T follicular helper cell (primary cell): ENCODE data around the gene CNRIP1.
"Not testable (repeated sequence)": the region's sequence is repeated elsewhere in the genome, so short reads cannot be mapped to it uniquely, and the experiment has no call there.

Source experiments
- DNase-seq: peaks from one replicate; pipeline ENCODE4 v3.0.0-alpha.2; 2020; ENCODE audit warnings: low read depth

The CNRIP1 gene

DNA sequence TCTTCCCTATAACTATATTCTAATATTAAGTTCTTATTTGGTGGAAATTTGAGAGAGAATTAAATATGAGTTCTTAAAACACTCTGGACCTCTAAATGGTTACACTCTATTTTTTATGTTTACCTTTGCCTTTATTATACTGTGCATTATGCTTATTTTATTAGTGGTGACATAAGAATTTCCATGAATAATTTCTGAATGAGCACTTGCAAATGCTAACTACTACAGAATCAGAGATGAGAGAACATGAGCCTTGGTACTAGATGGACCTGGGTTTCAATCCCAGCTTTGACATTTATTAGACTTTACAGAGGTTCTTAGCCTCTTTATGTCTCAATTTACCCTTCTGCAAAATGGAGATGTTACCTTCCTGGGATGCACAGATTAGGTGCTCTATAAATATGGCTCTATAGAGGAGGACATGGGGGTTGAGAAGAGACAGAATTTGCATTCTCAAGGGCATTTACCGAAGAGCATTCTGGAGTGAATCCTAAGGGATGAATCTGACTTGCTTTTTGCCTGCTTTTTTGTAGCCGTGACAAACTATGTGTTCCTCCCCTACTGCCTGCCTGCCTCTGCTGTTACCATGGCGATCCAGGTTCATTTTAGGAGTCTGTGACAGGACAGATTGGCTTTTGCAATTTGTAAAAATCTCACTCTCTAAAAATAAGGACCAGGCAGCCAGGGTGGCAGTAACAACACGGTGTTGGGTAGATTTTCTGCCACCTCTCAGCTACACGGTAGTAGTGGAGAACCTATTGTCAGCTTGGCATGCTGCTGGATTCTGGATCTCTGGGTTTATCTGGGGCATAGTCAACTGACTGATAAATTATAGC, 20.7 kb upstream of the CNRIP1 start:
- no peak for DNase-seq

DNA sequence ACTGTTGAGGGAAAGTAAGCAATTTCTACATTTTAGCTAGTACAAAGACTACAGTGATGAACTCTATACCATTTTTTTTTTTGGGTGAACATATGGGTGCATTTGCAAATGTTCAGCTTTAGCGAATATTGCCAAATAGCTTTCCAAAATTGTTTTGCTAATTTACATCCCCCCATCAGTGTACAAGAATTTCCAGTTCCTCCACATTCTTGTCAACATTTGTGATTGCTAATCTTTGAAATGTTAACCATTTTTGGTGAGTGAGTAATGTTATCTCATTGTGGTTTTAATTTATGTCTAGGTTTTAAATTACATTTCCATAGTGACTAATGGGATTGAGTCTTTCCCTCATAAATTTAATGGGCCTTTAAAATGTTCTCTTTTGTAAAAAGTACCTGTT, 16.4 kb upstream of the CNRIP1 start:
- DNase-seq = no peak

DNA sequence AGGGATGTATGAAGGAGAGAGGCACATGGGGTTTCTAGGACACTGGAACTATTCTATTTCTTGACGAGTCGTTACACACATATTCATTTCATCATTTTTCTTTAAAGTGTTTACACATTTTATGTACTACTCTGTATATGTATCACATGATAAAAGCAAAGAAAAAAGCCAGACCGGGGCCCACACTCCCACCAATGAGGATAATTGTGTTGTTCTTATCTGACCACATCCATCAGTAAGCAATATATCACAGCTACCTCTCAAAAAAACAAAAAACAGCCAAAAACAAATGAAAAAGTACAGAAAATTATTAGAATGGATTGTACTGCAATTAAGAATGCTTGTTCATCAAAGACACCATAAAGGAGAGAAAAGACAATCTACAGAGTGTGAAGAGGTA, 14.2 kb upstream of the CNRIP1 start:
- DNase-seq = no peak

DNA sequence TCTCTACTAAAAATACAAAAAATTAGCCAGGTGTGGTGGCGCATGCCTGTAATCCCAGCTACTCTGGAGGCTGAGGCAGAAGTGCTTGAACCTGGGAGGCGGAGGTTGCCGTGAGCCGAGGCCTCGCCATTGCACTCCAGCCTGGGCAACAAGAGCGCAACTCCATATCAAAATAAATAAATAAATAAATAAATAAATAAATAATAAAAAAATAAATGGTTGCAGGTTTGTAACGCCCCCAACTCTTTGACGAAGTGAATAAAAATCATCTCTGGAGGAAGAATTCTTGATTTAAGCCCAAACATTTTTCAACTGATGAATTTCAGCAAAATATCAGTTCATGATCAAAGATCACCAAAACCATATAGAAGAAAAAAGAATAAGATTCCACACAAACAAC, 13.3 kb upstream of the CNRIP1 start:
- DNase-seq = no peak

DNA sequence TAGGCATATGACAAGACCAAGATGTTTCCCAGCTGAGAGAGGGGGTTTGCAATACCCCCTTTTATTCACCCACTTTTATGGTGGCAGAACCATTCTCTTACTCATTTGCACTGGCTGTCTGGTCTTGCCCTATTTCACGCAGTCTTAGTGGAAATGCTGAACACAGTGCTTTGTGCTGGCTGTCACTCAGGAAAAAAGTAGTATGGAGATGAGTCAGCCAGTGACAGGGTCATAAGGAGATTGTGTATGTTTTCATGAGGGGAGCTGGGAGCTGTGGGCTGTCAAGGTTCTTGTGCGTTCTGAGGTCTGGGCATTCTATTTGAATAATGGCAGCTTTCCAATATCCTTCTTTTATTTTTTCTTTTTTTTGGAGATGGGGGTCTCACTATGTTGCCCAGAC, 10.9 kb upstream of the CNRIP1 start:
- no peak for DNase-seq

DNA sequence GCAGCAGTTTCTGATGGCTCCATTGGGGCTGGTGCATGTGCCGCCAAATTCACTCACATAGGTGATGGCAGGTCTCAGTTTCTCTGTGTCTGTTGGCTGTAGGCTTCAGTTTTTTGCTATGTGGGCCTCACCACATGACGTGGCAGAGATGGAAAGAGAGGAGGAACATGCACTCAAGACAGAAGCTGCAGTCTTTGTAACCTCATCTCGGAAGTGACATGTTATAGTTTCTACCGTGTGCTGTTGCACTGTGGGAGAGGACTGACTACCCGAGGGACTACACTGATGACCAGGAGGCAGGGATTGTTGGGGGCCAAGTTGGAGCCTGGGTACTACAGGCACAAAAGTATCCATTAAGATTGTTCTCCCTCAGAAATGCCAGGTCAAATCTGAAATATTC, 9.2 kb upstream of the CNRIP1 start:
- no peak for DNase-seq

DNA sequence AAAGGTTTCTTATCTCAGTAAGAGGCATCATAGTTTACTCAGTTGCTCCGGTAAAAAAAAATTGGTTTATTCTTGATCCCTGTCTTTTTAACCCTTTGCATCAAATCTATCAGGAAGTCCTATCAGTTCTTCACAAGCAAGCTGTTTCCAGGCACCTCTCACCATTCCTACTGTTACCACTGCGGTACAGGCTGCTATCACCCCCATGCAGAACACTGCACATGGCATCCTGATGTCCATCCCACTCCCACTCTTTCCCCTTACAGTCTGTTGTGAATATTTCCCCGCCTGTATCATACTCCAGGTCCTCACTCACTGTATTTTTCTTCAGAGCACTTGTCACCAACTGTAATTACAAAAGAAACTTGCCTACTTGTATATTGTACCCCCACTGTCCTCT, 5.3 kb upstream of the CNRIP1 start:
- DNase-seq = no peak

DNA sequence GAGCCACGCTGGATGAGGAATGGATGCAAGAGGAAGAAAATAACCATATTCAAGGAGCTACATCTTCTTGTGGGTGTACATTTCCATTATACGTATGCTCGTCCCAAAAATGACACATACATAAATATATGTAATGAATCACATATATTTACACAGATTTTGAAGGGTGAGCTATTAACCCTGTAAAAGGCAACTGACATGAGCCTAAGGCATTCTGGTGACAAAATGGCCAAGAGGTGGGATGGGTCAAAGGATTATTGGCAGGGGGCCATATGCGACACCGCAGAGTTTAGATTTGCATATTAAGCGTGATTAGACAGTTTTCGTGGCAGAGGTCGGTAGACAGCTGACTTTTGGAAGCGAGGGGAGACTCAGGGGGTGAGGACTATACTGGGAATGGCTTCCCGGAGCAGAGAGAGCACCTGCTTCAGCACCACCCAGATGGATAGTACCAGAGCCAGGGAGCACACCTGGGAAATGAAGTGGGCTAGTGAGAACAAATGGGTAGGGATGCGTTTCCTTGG, 431 bp upstream of the CNRIP1 start:
- no peak for DNase-seq

DNA sequence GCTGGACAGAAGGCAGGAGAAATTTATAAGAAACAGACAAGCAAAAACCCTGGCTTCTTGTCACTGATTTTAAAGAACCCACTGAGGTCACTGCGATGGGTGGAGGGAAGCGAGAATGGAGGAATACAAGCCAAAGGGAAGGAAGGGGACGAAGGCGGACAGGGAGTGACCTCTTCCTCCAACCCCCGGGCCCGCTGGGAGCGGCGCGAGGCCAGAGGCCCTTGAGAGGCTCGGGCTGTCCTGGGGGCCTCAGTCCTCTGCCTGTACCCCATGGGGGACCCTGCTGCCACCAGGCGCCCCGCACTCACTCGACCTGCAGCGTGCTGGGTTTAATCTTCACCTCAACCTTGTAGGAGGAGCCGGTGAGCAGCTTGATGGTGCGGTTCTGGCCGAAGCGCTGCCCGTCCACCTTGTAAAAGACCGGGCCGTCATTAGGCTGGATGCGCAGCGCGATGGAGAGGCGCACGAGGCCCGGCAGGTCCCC, 793 bp downstream of the CNRIP1 start:
- no peak for DNase-seq

DNA sequence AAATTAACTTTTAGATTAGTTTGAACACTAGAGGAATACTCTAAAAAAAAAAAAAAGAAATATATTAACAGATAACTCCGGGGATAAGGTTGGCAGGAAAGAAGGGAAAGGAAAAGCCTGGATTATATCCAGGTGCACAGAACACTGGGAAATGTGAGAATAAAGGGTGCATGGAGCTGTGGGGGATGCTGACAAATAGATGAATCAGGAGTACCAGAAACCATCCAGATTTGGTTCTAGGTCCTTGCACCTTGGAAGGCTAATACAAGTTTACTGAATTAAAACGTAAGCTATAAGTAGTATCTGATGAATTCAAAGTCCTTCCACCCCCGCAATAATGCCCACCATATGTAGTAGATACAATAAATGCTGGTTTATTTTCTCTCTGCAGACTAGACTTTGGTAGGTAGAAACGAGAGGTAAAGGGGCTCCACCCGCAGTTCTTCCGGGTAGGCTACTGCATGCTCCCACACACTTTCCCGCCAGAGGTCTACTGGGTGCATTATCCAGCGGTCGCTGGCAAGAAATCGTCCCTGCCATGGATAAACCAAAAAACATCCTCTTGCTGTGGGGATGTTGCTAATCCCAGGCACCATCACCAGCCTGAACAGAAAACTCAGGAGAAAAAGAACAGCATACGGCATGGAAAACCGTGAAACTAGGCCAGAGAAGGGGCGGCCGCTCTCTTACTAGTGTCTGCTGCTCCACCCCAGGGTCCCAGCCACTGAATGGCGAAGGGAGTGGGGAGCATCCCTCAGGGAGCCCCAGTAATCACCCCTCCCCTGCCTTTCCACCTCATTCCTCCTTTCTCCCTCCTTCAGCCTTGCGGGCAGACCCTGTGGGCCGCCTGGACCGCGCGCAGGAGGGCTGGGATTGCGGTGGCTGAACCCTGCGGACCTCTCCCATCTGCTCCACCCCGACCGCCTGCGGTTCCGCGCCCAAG, 1.5 kb downstream of the CNRIP1 start:
- no peak for DNase-seq

DNA sequence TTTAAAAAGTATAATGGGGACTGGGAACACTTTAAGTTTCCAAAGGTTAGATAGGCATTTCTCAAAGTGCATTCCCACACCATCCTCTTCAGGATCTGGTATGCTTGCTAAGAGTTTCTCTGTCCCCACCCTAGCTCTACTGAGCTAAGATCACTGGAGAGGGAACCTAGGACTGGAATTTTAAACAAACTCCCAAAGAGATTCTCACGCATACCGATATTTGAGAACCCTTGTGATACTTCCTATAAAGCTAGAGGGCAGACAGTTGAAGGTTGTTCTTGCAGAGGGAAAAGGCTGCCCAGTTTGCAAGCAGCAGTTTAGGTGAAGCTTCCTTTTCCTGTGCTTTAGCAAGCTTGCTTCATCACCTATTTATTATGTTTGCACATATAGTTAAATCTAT, 3.6 kb downstream of the CNRIP1 start:
- DNase-seq = no peak

DNA sequence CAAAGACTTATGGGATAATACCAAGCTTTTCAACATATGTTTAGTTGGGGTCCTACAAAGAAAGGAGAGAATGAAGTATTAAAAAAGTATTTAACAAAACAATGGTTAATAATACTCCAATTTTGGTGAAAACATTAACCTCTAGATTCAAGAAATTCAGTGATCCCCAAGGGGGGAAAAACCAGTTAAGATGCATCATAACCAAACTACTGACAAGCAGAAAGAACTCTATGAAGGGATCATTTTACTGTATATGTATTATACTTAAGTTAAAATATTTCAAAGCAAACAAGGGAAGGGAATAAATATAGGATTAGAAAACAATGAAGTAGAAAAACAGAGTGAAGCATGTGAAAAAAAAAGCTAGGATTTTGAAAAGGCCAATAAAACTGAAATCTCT, 8.7 kb downstream of the CNRIP1 start:
- DNase-seq = no peak

DNA sequence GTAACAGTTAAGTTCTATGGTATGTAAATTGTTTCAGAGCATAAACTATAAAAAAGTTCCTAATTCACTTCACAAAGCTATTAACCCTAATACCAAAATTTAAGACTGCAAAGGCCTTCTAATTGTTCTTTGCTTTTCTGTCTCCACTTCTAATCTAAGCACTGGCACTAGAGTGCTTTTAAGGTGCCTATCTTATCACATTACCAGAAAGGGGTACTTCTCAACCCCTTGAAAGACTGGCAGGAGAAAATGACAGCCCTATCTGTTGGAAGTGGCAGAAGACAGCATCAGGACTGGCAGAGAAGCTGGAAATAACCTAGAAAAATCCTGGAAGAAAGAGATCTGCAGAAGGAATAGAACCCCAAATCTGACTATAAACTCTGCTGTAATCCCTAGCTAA, 10.3 kb downstream of the CNRIP1 start:
- no peak for DNase-seq

DNA sequence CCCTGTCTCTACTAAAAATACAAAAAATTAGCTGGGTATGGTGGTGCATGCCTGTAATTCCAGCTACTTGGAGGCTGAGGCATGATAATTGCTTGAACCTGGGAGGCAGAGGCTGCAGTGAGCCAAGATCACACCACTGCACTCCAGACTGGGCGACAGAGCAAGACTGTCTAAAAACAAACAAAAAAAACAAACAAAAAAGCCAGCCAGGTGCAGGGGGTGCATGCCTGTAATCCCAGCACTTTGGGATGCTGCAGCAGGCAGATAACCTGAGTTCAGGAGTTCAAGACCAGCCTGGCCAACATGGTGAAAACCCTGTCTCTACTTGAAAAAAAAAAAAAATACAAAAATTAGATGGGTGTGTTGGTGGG, 15.9 kb downstream of the CNRIP1 start:
- DNase-seq = not testable (repeated sequence)

DNA sequence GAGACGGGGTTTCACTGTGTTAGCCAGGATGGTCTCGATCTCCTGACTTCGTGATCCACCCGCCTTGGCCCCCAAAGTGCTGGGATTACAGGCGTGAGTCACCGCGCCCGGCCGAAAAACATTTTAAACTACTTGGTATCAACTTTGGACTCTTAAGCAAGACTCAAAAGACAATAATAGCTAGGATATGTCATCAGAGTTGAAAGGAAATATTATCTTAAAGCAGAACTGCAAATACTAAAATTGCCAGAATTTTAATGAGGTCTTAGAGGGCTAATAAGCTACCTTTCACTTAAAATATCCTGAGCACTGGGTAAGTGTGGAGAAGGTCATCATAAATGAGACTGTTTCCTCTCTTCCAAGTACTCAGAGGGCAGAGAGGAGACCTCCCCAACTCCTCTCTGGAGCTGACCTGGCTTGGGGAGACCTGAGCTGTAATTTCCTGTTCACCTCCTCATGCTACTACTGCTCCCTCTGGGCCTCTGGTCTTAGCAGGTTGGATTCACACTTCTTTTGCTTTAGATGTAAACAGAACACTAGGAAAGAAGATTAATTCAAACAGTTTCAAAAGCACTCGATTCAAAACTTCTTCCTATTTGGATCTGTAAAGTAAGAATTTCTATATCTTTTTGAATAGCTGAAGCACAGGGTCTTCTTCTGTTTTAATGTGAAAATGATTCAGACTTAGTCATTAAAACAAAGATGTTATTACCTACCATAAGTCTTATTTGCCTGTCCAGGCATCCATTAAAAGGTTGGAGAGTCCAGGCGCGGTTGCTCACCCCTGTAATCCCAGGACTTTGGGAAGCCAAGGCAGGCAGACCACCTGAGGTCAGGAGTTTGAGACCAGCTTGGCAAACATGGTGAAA, 16.5 kb downstream of the CNRIP1 start:
- DNase-seq = no peak

DNA sequence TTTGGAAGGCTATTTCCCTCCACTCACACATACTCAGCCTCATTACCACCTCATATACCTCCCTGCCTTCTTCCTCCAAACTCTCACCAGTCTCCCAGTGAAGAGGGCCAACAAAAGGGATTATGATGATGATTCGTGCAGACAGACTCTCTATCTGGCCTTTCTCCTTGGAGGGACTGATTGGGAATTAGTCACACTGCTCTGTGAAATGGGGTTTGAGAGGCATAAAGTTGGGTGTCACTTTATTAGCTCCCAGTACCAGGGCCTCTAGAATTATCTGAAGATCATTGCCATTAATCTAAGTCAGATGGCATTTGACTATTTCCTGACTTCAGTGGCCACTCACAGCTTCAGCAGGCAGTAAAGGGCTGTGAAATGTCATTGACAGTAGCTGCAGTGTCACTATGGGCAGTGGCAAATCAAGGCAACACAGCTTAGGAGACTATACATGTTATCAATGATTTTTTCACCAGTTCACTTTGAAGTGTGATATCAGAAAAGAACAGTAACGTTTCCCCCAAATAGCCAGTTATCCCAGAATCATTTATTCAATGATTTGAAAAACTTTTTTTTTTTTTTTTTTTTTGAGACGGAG, 17.4 kb downstream of the CNRIP1 start:
- no peak for DNase-seq

DNA sequence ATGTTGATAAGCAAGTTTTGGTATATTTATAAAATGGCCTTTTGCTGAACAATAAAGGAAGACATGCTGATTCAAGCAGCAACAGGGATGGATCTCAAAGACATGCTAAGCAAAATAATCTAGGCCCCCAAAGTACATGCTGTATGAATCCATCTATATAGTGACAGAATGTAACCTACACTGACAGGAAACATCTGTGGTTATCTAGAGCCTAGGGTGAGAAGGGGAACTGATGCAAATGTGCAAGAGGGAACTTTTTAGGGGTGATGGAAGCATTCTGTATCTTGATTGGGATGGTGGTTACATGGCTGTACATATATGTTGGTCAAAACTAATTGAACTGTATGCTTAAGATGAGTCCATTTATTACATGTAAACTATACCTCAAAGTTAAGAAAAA, 24.2 kb downstream of the CNRIP1 start:
- no peak for DNase-seq

DNA sequence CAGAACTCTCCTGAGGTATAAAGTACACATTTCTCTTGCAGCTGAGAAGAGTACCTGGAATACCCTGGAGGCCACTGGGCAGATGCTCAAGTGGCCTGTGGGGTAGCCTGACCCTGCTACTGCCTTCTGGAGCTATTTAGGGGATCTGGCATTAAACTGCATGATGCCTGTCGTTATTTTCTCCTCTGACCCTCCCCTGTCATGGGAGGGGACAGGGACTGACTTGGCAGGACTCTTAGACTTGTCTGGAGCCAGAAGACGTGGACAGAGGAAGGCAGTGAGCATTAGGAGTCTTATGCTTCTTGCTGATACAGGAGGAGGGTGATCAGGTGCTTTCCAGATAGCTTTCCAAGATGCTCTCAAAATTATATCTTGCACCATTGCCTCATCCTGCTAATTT, 24.8 kb downstream of the CNRIP1 start:
- DNase-seq = no peak

DNA sequence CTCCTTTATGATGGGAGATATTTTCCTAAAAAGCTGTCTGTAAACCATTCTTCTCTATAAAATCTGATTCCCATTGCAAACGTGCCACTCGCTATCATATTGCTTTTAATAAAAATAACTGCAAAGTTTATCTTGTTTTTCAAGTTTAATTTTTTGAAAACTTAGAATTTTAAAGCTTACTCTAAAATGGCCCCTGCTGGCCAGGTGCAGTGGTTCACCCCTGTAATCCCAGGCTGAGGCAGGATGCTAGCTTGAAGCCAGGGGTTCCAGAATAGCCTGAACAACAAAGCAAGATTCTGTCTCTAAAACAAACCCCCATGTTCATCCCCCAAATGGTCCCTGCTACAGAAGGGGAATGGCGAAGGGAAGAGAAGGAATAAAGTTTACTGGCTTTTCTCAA, 25.6 kb downstream of the CNRIP1 start:
- DNase-seq = no peak

DNA sequence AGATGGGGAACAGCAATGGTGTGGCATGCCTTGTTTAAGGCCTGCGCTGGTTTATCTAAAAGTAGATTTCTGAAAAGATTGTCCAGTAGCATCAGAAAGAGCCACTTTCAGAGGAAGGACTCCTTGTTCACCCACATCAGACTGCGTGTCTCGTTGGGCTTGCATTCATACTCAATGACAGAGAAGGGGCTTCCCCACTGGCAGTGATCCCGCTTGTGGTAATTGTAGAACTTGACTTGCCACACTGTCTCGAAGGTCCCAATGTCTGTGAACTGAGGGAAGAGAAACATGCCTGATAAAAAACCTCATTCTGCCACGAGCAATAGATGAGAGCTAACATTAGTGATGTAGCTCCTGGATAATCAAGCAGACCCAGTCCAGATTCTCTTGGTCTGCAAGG, 26.0 kb downstream of the CNRIP1 start:
- no peak for DNase-seq

DNA sequence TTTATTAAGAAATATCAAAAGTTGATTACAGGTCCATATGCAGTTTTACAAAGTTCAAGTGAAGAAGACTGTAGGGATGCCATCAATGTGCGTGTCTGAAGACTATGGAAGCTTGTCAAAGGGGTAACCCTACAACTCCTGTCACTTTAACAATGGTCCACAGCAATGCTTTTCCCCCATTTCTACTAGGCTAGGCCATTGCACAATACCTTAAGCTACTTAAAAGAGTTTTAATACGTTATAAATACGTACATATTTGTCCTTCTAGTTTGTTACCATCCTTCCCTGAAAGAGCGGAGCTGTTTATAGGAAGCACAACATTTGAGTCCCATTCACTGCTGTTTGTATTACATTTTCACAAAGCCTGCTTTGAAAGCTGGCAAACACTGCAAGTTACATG, 26.7 kb downstream of the CNRIP1 start:
- DNase-seq = no peak
